DOHH2 (cell line): ENCODE results near the gene FOS.

Source experiments
- EZH2phosphoT487 ChIP-seq: fragments of 200-600 bp; sonication (generic); IDR thresholded peaks from 2 replicates; pipeline ENCODE4 v1.6.1; 2017; ENCODE audit warnings: borderline replicate concordance, mild to moderate bottlenecking, antibody characterized with exemption, low read length, moderate library complexity, mixed read lengths
- TF ChIP-seq, protein P1 (sequence below): fragments of 200-600 bp; sonication (generic); IDR thresholded peaks from one replicate; pipeline ENCODE4 v1.5.1; 2014; ENCODE audit warnings: antibody characterized with exemption, mild to moderate bottlenecking, low read depth, low read length; ENCODE audit not compliant: poor library complexity, severe bottlenecking

DNA sequence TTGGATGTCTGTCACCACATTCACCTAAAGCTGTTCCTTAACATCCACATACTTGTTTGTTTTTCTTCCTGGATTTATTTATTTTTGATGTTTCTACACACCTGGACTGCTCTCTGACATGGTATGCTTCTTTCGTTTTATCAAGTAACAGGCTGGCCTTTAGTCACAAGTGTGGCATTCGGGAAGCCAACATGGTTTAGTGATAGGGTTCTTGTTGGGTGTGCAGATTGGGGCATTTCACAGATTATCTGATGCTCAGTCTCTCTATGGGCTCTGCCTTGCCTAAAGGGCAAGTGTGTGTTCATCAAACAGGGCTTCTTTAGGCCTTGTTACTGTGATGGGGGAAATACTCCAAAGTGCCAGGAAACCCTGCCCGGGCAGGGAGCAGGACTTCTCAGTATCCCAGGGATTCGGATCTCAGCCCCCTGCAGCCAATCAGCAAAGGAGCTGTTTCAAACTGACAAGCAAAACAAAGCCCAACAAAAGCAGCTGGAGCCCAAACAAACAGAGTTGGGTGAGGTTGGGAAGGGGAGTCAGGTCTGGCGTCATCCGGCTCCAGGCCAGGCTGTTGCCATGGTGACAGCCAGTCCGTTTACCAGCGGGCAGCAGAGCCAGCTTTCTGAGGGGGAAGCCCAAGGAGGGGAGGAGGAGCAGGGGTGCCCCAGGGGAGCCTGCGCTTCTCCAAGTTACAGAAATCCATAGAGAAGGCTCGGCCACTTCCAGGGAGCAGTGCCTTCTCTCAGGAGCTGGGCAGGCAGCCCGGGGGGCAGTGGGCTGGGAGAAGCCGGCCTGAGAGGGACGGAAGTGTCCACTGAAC is 31.9 kb downstream of the FOS start:
- TF ChIP-seq, protein P1, sequence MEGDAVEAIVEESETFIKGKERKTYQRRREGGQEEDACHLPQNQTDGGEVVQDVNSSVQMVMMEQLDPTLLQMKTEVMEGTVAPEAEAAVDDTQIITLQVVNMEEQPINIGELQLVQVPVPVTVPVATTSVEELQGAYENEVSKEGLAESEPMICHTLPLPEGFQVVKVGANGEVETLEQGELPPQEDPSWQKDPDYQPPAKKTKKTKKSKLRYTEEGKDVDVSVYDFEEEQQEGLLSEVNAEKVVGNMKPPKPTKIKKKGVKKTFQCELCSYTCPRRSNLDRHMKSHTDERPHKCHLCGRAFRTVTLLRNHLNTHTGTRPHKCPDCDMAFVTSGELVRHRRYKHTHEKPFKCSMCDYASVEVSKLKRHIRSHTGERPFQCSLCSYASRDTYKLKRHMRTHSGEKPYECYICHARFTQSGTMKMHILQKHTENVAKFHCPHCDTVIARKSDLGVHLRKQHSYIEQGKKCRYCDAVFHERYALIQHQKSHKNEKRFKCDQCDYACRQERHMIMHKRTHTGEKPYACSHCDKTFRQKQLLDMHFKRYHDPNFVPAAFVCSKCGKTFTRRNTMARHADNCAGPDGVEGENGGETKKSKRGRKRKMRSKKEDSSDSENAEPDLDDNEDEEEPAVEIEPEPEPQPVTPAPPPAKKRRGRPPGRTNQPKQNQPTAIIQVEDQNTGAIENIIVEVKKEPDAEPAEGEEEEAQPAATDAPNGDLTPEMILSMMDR: no peak
- TF ChIP-seq EZH2phosphoT487: no peak
